Suprapubic skin (tissue), 4 donors: ENCODE results near the gene RFX2. TPM values are rescaled to one million over a fixed set of nuclear protein-coding genes. Genes with fewer than 3 reads are reported as not detected.

Experiments used
- DNase-seq, 2 donors: peaks; one replicate each; pipeline ENCODE4 v3.0.0-alpha.2; 2019; ENCODE audit warnings: low spot score in 2 of 2
- H3K27ac ChIP-seq: fragments of 200-600 bp; sonication (generic); one replicate; pipeline ENCODE4 v1.5.1; 2019
- H3K27me3 ChIP-seq: fragments of 200-600 bp; sonication (generic); one replicate; pipeline ENCODE4 v1.5.1; 2019
- H3K36me3 ChIP-seq: fragments of 200-600 bp; sonication (generic); one replicate; pipeline ENCODE4 v1.5.1; 2019
- H3K4me1 ChIP-seq: fragments of 200-600 bp; sonication (generic); one replicate; pipeline ENCODE4 v1.5.1; 2019
- H3K4me3 ChIP-seq: fragments of 200-600 bp; sonication (generic); one replicate; pipeline ENCODE4 v1.5.1; 2019; ENCODE audit warnings: mild to moderate bottlenecking
- H3K9me3 ChIP-seq: fragments of 200-600 bp; sonication (generic); one replicate; pipeline ENCODE4 v1.5.1; 2019
- CTCF ChIP-seq, 2 donors: fragments of 200-600 bp in 1 of 2; fragments of 450-650 bp in 1 of 2; sonication (generic) in 1 of 2; IDR thresholded peaks; one replicate each; pipeline ENCODE4 v1.5.1; 2016 to 2019; ENCODE audit warnings: antibody characterized with exemption in 2 of 2, mild to moderate bottlenecking in 1 of 2, moderate library complexity in 1 of 2
- EP300 ChIP-seq: sonication (generic); formaldehyde crosslinking; IDR thresholded peaks from one replicate; pipeline ENCODE4 v1.6.1; 2017; ENCODE audit warnings: antibody characterized with exemption
- POLR2A ChIP-seq, 2 donors: fragments of 450-650 bp; IDR thresholded peaks; one replicate each; pipeline ENCODE4 v1.6.1; 2017; ENCODE audit warnings: antibody characterized with exemption in 2 of 2, mild to moderate bottlenecking in 2 of 2, moderate library complexity in 2 of 2
- POLR2AphosphoS5 ChIP-seq, 3 donors: sonication (generic); formaldehyde crosslinking; IDR thresholded peaks; one replicate each; pipeline ENCODE4 v1.6.1; 2017; ENCODE audit warnings: antibody characterized with exemption in 3 of 3
- WGBS: methylation state at CpG from one replicate; pipeline ENCODE4 v1.1.5; 2018; 5-methylcytosine and 5-hydroxymethylcytosine counted together
- total RNA-seq, 4 donors: library from RNA; depleted of rRNA; stranded (reverse); fragments of >200 nt; gene quantifications; one replicate each; pipeline ENCODE4 v1.1.0, GENCODE V29; 2016

Gene RFX2
- total RNA-seq, 4 donors from 2014 or later, result 28.8 to 62.0 (median 43.5) TPM

GRCh38 chr19:6086068-6086788 is 24.1 kb downstream of the RFX2 start:
- Histone ChIP-seq H3K27ac (peak overlapping the region; percentile 87), H3K4me1 (peaks cover 52% of the 10 kb centered on the region), H3K27me3 (no peaks in the 10 kb centered on the region), H3K4me3 (no peak overlapping the region), H3K36me3 (no peaks in the 10 kb centered on the region), H3K9me3 (no peaks in the 10 kb centered on the region)
- TF ChIP-seq POLR2A (IDR thresholded peaks at IDR 0.05) (no peak), POLR2AphosphoS5 (IDR thresholded peaks at IDR 0.05) (peak in 2 of 3 donors; percentile 26 to 29), CTCF (IDR thresholded peaks at IDR 0.05) (no peak), EP300 (no peak)
- DNase-seq, result no peak
- WGBS, result 62% methylated on average over 12 of the region's 12 CpGs

- H3K27ac ChIP-seq, result no peak overlapping the region
- no peak for TF ChIP-seq POLR2AphosphoS5 (IDR thresholded peaks at IDR 0.05)
- no peak for TF ChIP-seq POLR2A (IDR thresholded peaks at IDR 0.05)
- no peak for TF ChIP-seq EP300
- TF ChIP-seq CTCF (IDR thresholded peaks at IDR 0.05), result no peak
- DNase-seq, result no peak
- 86% methylated on average over 2 of the region's 2 CpGs for WGBS
- peaks cover 48% of the 10 kb centered on the region for H3K4me1 ChIP-seq
- H3K9me3 ChIP-seq, result no peaks in the 10 kb centered on the region
- H3K36me3 ChIP-seq, result no peaks in the 10 kb centered on the region
- H3K27me3 ChIP-seq, result no peaks in the 10 kb centered on the region
- no peak overlapping the region for H3K4me3 ChIP-seq
Measured at GRCh38 chr19:6084821-6085220, 25.5 kb downstream of the RFX2 start.

GRCh38 chr19:6079107-6079506 is 31.2 kb downstream of the RFX2 start:
- Histone ChIP-seq H3K27ac (no peak overlapping the region), H3K9me3 (no peaks in the 10 kb centered on the region), H3K36me3 (no peaks in the 10 kb centered on the region), H3K4me1 (peaks cover 48% of the 10 kb centered on the region), H3K27me3 (no peaks in the 10 kb centered on the region), H3K4me3 (no peak overlapping the region)
- no peak for DNase-seq
- WGBS, result 85% methylated on average over 5 of the region's 5 CpGs
- no peak for TF ChIP-seq CTCF (IDR thresholded peaks at IDR 0.05)
- no peak for TF ChIP-seq EP300
- TF ChIP-seq POLR2AphosphoS5 (IDR thresholded peaks at IDR 0.05), result no peak
- TF ChIP-seq POLR2A (IDR thresholded peaks at IDR 0.05), result no peak

GRCh38 chr19:6078068-6078467 is 32.2 kb downstream of the RFX2 start:
- no peaks in the 10 kb centered on the region for H3K36me3 ChIP-seq
- no peaks in the 10 kb centered on the region for H3K9me3 ChIP-seq
- TF ChIP-seq CTCF (IDR thresholded peaks at IDR 0.05) (no peak), EP300 (no peak)
- H3K27me3 ChIP-seq, result no peaks in the 10 kb centered on the region
- no peak overlapping the region for H3K27ac ChIP-seq
- H3K4me3 ChIP-seq, result no peak overlapping the region
- WGBS, result 86% methylated on average over 4 of the region's 4 CpGs
- no peak for DNase-seq
- H3K4me1 ChIP-seq, result peaks cover 47% of the 10 kb centered on the region

GRCh38 chr19:6076675-6077463 is 33.4 kb downstream of the RFX2 start:
- Histone ChIP-seq H3K9me3 (no peaks in the 10 kb centered on the region), H3K36me3 (no peaks in the 10 kb centered on the region), H3K4me1 (peaks cover 44% of the 10 kb centered on the region), H3K27me3 (no peaks in the 10 kb centered on the region), H3K4me3 (no peak overlapping the region), H3K27ac (peak overlapping the region; percentile 89)
- WGBS, result 18% methylated on average over 13 of the region's 13 CpGs
- no peak for TF ChIP-seq POLR2A (IDR thresholded peaks at IDR 0.05)
- no peak for TF ChIP-seq CTCF (IDR thresholded peaks at IDR 0.05)
- TF ChIP-seq POLR2AphosphoS5 (IDR thresholded peaks at IDR 0.05), result peak in 2 of 3 donors; percentile 15 to 45
- TF ChIP-seq EP300, result no peak
- DNase-seq, result peak; percentile 78 to 84
